GM12872 (cell line): ENCODE measurements around the gene ZSWIM6.

ENCODE experiments used
- TF ChIP-seq, protein P1 (sequence below): IDR thresholded peaks from 3 replicates; pipeline ENCODE4 v1.5.1; 2011; ENCODE audit warnings: low read depth, mild to moderate bottlenecking, low read length, moderate library complexity; ENCODE audit not compliant: insufficient read depth

Gene ZSWIM6

DNA sequence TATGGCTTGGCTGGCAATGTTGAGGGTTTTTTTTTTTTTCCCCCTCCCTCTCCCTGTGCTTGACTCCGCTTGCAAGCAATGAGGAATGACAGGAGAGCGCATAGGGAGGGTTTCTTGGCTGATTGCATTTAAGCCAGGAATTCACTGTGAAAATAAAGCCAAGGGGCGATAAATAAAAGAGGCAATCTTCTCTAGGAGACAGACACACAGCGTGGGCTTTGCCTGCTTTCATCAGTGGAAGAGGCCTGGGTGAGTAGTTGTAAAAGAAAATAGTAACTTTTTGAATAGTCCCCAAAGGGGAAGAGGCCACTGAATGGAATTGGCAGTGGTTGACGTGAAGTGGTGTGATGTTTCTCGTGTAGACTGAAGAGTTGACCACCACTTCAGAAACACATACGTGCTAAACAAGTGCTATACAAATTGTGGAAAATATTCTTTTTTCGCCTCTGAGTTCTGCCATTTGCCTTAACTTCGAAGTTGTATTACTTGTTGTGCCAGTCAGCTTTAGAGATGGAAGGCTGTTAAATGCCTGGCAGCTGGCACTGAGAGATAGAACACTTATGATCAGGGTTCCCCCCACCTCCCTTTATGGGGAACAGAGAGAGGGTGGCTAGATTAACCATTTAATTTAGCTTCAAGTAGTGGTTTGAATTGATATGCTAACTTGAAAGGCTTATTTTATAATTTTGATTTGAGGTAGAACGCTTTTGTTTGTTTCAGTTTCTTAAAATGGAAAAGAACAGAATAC lies 3.0 kb downstream of the ZSWIM6 start:
- TF ChIP-seq, protein P1, sequence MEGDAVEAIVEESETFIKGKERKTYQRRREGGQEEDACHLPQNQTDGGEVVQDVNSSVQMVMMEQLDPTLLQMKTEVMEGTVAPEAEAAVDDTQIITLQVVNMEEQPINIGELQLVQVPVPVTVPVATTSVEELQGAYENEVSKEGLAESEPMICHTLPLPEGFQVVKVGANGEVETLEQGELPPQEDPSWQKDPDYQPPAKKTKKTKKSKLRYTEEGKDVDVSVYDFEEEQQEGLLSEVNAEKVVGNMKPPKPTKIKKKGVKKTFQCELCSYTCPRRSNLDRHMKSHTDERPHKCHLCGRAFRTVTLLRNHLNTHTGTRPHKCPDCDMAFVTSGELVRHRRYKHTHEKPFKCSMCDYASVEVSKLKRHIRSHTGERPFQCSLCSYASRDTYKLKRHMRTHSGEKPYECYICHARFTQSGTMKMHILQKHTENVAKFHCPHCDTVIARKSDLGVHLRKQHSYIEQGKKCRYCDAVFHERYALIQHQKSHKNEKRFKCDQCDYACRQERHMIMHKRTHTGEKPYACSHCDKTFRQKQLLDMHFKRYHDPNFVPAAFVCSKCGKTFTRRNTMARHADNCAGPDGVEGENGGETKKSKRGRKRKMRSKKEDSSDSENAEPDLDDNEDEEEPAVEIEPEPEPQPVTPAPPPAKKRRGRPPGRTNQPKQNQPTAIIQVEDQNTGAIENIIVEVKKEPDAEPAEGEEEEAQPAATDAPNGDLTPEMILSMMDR: no peak

DNA sequence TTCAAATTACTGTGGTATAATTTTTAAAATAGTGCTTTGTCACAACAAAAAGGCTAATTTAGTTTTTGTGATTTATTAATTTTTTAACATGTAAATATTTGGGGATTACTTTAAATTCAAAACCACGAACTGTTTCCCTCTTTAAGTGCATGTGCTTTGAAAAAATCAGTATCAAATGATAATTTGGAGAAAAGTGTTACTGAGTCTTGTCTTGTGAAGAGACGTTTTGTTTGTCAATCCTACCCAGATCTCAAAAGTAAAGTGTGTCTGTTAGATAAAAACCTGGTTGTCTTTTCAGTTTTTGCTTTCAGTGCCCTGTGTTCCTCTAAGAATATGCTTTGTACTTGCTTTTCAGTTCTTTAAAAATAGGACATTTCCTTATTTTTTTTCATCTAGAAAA lies 7.7 kb downstream of the ZSWIM6 start:
- TF ChIP-seq, protein P1: no peak

DNA sequence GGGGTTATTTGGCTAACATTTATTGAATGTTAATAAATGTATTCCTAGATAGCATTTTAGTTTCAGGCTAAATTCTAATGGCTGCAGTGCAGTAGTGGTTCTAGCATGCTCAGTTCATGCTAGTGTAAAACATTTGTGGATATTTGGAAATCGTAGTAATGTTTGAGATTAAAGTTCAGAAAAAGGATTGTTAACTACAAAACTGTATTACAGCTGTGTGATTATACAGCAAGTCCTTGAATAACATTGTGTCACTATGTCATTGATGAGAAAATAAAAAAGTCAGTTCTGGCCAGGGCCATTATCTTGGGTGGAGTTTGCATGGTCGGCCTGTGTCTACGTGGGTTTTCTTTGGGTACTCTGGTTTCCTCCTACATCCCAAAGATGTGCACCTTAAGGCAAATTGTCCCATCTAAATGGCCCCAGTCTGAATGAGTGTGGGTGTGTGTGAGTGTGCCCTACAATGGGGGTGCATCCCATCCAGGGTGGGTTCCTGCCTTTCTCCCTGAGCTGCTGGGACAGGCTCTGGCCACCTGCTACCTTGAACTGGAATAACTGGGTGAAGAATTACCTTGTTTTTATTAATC lies 8.8 kb downstream of the ZSWIM6 start:
- TF ChIP-seq, protein P1: no peak

DNA sequence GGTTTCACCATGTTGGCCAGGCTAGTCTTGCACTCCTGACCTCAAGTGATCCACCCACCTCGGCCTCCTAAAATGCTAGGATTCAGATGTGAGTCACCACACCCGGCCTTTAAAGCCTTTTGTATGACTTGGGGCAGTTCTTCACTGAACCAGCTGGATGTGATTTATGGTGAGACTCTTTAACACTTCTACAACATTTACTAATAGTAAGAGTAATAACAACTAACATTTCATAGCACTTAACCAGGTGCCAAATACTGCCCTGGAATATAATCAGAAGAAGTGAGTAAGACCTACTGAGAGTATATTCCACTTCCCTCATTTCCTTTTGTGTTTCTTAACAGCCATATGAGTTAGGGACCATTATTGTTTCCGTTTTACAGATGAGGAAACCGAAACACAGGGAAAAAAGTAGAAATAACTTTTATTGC lies 10.0 kb downstream of the ZSWIM6 start:
- TF ChIP-seq, protein P1: no peak

DNA sequence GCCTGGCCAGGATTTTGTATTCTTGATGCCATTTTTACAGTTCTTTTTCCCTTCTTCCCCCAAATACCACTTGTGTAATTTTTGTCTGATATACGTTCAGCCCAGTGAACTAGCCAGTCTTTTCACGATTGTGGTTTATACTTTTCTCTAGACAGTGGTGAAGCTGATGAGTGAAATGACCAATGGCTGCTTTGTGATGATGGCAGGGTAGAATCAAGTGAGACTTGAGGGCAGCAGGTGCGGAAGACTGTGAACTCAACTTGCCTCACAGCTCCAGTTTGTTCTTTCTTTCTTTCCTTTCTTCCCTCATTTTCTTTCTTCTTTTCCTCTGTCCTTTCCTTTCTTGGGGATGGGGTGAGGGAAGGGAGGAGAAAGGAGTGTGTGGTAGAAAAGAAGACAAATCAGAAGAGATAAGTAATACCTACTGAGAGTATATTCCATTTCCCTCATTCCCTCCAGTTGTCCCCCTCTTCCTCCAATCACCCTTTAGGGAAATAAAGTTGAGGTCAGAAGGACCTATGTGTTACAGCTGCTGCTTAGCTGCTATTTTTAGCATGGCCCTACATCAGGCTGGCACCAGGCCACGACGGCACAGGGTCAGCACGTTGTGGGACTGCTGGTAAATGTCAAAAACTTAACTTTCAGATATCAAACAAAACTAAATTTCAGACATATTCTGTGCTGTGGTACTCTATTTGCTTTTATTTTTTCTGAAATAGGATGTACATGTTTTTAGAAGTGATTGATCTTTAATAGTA lies 12.3 kb downstream of the ZSWIM6 start:
- TF ChIP-seq, protein P1: no peak

DNA sequence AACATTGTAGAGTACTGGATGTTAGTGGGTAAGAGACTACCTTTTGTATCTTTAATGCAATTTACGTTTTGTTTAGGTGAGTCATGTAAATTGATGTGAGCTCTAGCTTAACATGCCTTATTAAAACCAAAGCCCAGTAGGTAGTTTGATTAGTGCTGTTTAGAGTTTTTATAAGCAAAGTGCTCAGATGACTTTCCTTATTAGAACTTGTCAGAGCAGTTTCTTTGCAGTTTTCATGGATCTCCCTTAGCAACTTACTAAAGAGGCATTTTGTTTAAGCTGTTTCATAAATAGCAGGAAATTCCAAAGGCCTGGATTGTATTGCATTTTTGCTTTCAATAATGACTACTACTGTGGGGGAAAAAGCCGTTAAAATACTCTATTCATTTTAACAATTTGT lies 14.5 kb downstream of the ZSWIM6 start:
- TF ChIP-seq, protein P1: no peak

DNA sequence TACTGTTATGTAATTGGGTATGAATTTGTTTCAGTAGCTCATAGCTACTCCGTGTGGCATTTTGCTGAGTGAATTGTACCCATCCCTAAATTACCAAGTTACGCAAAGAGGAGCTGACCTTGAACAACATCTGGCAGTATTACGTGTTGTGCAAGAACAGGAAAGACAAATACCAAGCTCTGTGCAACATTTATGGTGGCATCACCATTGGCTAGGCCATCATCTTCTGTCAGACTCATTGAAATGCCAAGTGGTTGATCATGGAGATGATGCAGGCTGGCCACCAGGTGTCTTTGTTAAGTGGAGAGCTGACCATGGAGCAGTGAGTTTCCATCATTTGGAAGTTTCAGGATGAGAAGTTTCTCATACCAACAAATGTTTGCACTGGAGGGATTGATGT lies 15.0 kb downstream of the ZSWIM6 start:
- TF ChIP-seq, protein P1: no peak
